ENCODE data around the gene KRT84.

The KRT84 gene

DNA sequence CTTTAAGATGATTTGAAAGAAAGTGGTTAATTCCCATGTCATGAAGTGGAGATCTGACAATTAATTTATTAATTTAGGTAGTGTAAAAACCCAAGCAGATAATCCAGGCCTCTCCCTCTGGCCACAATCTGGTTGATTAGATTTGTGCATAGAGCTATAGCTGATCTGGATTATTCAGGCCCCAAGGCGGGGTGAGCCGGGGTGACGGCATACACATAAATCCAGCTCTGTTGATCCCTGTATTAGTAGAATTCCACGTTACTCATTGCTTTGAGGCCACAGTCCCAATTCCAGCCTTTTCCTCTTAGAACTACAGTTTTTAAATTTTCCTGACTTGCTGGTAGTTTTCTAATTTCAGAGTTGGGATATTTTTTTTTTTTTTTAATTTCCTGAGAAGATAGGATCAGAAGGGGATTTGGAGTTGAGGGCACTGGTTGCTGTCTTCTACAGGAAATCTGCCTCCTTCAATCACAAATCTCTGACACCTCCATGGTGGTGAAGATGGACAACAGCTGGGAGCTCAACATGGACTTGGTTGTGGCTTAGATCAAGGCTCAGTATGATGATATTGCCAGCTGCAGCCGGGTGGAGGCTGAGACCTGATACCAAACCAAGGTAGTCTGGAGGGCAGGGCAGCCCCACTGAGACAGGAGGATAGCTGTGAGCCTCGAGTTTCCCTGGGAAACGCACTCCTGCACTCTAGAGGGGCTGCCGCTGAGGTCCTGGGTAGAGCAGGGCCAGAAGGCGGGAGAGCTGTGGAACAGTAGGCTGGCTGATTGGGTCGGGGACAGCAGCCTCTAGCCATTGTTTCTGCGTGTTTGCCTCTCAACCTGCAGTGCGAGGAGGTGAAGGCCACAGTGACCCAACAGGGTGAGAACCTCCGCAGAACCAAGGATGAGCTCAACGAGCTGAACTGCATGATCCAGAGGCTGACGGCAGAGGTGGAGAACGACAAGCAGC is 37.6 kb downstream of the KRT84 start:
- TF ChIP-seq TAF1 (IDR thresholded peaks at IDR 0.05; ENCODE audit: borderline replicate concordance, insufficient read depth, low read length) = no peak
- TF ChIP-seq, protein P1, sequence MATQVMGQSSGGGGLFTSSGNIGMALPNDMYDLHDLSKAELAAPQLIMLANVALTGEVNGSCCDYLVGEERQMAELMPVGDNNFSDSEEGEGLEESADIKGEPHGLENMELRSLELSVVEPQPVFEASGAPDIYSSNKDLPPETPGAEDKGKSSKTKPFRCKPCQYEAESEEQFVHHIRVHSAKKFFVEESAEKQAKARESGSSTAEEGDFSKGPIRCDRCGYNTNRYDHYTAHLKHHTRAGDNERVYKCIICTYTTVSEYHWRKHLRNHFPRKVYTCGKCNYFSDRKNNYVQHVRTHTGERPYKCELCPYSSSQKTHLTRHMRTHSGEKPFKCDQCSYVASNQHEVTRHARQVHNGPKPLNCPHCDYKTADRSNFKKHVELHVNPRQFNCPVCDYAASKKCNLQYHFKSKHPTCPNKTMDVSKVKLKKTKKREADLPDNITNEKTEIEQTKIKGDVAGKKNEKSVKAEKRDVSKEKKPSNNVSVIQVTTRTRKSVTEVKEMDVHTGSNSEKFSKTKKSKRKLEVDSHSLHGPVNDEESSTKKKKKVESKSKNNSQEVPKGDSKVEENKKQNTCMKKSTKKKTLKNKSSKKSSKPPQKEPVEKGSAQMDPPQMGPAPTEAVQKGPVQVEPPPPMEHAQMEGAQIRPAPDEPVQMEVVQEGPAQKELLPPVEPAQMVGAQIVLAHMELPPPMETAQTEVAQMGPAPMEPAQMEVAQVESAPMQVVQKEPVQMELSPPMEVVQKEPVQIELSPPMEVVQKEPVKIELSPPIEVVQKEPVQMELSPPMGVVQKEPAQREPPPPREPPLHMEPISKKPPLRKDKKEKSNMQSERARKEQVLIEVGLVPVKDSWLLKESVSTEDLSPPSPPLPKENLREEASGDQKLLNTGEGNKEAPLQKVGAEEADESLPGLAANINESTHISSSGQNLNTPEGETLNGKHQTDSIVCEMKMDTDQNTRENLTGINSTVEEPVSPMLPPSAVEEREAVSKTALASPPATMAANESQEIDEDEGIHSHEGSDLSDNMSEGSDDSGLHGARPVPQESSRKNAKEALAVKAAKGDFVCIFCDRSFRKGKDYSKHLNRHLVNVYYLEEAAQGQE (IDR thresholded peaks at IDR 0.05; ENCODE audit: insufficient read depth in 1 of 2, low read depth in 2 of 2, low read length in 2 of 2) = no peak
- TF ChIP-seq FOXP2 (optimal IDR thresholded peaks at IDR 0.05; ENCODE audit: borderline replicate concordance, extremely low read depth, extremely low read length, insufficient read depth) = no peak
- no peak for TF ChIP-seq SIN3A (IDR thresholded peaks at IDR 0.05; ENCODE audit: borderline replicate concordance, insufficient read depth, low read length)
- no peak for TF ChIP-seq POLR2AphosphoS5 (IDR thresholded peaks at IDR 0.05; ENCODE audit: low read depth, low read length)

DNA sequence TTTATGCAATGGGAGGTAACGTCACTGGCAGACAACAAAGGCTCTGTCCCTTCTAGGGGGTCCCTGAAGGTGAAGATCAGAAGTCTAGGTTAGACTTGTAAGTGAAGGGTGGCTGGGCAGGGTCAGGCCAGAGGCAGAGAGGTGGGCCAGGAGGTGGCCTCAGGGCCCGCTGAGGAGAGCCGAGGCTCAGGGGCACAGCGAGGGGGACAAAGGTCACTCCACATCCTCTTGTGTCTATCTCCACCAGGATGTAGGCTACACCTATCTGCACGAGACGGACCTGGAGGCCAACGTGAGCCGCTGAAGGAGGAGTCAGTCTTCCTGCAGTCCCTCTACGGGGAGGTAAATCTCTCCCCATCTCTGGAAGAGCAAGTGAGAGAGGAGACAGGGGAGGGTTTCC is 38.4 kb downstream of the KRT84 start:
- TF ChIP-seq FOXP2 (optimal IDR thresholded peaks at IDR 0.05; ENCODE audit: borderline replicate concordance, extremely low read depth, extremely low read length, insufficient read depth) (no peak), TAF1 (IDR thresholded peaks at IDR 0.05; ENCODE audit: borderline replicate concordance, insufficient read depth, low read length) (no peak), POLR2AphosphoS5 (IDR thresholded peaks at IDR 0.05; ENCODE audit: low read depth, low read length) (no peak), SIN3A (IDR thresholded peaks at IDR 0.05; ENCODE audit: borderline replicate concordance, insufficient read depth, low read length) (no peak)
- TF ChIP-seq, protein P1 (IDR thresholded peaks at IDR 0.05; ENCODE audit: insufficient read depth in 1 of 2, low read depth in 2 of 2, low read length in 2 of 2) = no peak

DNA sequence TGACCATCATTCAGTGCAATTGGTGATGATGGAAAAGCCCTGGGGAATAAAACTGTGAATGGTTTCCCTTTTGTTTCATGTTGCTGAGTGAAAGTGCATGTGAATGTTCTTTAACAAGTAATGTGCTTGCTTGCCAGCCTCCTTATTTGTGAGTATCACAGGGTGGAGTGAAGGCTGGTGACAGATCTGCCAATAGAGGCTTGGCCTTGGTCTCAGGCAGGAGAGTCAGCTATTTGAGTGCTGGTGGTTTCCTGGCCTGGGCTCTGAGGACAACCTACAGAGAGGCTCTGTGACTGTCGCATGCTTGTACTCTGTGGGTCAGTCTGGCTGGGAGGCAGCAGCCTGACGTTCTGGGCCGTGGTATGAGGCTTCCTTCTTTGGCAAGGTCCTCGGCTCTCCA is 38.9 kb downstream of the KRT84 start:
- no peak for TF ChIP-seq POLR2AphosphoS5 (IDR thresholded peaks at IDR 0.05; ENCODE audit: low read depth, low read length)
- TF ChIP-seq, protein P1 (IDR thresholded peaks at IDR 0.05; ENCODE audit: insufficient read depth in 1 of 2, low read depth in 2 of 2, low read length in 2 of 2) = no peak
- TF ChIP-seq FOXP2 (optimal IDR thresholded peaks at IDR 0.05; ENCODE audit: borderline replicate concordance, extremely low read depth, extremely low read length, insufficient read depth) = no peak
- no peak for TF ChIP-seq TAF1 (IDR thresholded peaks at IDR 0.05; ENCODE audit: borderline replicate concordance, insufficient read depth, low read length)
- TF ChIP-seq SIN3A (IDR thresholded peaks at IDR 0.05; ENCODE audit: borderline replicate concordance, insufficient read depth, low read length) = no peak

DNA sequence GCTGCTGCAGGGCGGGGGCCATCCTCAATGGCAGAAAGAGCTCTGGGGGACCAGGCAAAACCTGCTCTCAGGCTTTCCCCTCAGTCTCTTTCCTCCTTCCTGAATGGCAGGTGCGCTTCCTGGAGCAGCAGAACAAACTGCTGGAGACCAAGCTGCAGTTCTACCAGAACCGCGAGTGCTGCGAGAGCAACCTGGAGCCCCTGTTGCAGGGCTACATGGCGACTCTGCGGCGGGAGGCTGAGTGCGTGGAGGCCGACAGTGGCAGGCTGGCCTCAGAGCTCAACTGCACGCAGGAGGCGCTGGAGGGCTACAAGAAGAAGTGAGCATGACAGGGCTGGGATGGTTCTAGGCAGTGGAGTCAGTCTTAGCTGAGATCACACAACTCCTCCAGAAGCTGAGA is 41.3 kb downstream of the KRT84 start:
- TF ChIP-seq FOXP2 (optimal IDR thresholded peaks at IDR 0.05; ENCODE audit: borderline replicate concordance, extremely low read depth, extremely low read length, insufficient read depth) = no peak
- TF ChIP-seq POLR2AphosphoS5 (IDR thresholded peaks at IDR 0.05; ENCODE audit: low read depth, low read length) = no peak
- no peak for TF ChIP-seq TAF1 (IDR thresholded peaks at IDR 0.05; ENCODE audit: borderline replicate concordance, insufficient read depth, low read length)
- no peak for TF ChIP-seq SIN3A (IDR thresholded peaks at IDR 0.05; ENCODE audit: borderline replicate concordance, insufficient read depth, low read length)
- TF ChIP-seq, protein P1 (IDR thresholded peaks at IDR 0.05; ENCODE audit: insufficient read depth in 1 of 2, low read depth in 2 of 2, low read length in 2 of 2) = no peak

Data from PFSK-1 (cell line).